ENCODE measurements around the gene SAP30BP. TPM values are rescaled to one million over a fixed set of nuclear protein-coding genes. Genes with fewer than 3 reads are reported as not detected.

The SAP30BP gene
- polyA plus RNA-seq, 2 of the 4 experiments (the other 2 are of a cell fraction): 103 to 139 TPM

DNA sequence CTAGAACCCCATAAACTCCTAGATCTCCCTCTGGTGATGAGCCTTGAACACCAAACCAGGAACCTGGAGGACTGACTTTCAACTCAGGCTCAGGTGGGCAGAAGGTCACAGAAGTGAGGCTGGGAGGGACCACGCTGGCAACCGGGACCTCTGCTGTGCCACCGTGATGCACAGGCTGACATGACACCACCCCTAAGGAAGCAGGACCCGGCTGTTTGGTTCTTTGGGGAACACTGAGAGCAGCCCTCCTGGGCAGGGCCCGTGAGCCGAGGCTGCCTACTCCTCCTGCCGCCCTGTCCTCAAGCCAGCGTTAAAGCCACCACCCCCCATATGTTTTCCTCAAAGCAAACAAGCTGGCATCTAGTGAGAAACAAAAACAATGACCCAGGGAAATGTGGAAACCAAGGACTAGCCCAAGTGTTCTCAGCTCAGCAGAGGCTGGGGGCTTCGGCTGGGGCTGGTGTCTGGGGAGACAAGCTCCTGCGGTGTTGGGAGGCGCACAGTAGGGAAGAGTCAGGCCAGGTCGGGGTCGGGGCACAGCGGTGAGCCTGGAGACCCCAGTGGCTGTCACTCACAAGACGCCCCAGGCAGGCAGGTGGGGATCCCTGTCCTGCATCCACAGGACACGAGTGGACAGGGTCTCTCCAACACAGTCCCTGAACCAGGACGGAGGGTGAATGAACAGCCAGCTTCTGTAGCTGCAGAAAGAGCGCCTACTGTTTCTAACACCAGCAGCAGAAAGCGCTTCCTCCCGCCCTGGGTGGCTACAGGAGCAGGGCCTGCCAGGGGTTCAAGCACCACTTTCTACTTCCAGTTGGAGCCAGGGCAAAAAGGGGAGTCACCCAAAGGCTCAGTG lies 32.2 kb upstream of the SAP30BP start:
- POLR2A ChIA-PET: no interaction called here
- no peak overlapping the region; a peak in 1 of 6 replicates for H3K27ac ChIP-seq
- H3K4me3 ChIP-seq: no peak overlapping the region
- H3K9me3 ChIP-seq: no peaks in the 10 kb centered on the region
- no peak overlapping the region for H3K4me2 ChIP-seq
- H3K4me1 ChIP-seq: peaks cover 19% of the 10 kb centered on the region
- TF ChIP-seq ZC3H11A (IDR thresholded peaks at IDR 0.05) (no peak), PHF8 (IDR thresholded peaks at IDR 0.05; ENCODE audit: borderline replicate concordance, low read depth) (no peak), MAZ (IDR thresholded peaks at IDR 0.05; ENCODE audit: borderline replicate concordance, low read depth, low read length) (no peak), HDAC2 (IDR thresholded peaks at IDR 0.05) (no peak), CBX2 (IDR thresholded peaks at IDR 0.05; ENCODE audit: borderline replicate concordance, low read depth) (no peak), SREBF2 (IDR thresholded peaks at IDR 0.05) (no peak), POLR2AphosphoS2 (conservative IDR thresholded peaks at IDR 0.05; ENCODE audit: low read length) (no peak), NPAS2 (CRISPR knock-in tag; IDR thresholded peaks at IDR 0.05; ENCODE audit: borderline replicate concordance) (no peak), PBX3 (IDR thresholded peaks at IDR 0.05) (no peak), TP53 (CRISPR knock-in tag; IDR thresholded peaks at IDR 0.05) (no peak), CHD4 (IDR thresholded peaks at IDR 0.05; ENCODE audit: borderline replicate concordance) (no peak), BCL3 (IDR thresholded peaks at IDR 0.05) (no peak), JUN (IDR thresholded peaks at IDR 0.05) (no peak)
- TF ChIP-seq, protein P1, sequence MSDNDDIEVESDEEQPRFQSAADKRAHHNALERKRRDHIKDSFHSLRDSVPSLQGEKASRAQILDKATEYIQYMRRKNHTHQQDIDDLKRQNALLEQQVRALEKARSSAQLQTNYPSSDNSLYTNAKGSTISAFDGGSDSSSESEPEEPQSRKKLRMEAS (IDR thresholded peaks at IDR 0.05): no peak
- TF ChIP-seq, protein P2, sequence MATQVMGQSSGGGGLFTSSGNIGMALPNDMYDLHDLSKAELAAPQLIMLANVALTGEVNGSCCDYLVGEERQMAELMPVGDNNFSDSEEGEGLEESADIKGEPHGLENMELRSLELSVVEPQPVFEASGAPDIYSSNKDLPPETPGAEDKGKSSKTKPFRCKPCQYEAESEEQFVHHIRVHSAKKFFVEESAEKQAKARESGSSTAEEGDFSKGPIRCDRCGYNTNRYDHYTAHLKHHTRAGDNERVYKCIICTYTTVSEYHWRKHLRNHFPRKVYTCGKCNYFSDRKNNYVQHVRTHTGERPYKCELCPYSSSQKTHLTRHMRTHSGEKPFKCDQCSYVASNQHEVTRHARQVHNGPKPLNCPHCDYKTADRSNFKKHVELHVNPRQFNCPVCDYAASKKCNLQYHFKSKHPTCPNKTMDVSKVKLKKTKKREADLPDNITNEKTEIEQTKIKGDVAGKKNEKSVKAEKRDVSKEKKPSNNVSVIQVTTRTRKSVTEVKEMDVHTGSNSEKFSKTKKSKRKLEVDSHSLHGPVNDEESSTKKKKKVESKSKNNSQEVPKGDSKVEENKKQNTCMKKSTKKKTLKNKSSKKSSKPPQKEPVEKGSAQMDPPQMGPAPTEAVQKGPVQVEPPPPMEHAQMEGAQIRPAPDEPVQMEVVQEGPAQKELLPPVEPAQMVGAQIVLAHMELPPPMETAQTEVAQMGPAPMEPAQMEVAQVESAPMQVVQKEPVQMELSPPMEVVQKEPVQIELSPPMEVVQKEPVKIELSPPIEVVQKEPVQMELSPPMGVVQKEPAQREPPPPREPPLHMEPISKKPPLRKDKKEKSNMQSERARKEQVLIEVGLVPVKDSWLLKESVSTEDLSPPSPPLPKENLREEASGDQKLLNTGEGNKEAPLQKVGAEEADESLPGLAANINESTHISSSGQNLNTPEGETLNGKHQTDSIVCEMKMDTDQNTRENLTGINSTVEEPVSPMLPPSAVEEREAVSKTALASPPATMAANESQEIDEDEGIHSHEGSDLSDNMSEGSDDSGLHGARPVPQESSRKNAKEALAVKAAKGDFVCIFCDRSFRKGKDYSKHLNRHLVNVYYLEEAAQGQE (IDR thresholded peaks at IDR 0.05): no peak
- TF ChIP-seq, protein P3, sequence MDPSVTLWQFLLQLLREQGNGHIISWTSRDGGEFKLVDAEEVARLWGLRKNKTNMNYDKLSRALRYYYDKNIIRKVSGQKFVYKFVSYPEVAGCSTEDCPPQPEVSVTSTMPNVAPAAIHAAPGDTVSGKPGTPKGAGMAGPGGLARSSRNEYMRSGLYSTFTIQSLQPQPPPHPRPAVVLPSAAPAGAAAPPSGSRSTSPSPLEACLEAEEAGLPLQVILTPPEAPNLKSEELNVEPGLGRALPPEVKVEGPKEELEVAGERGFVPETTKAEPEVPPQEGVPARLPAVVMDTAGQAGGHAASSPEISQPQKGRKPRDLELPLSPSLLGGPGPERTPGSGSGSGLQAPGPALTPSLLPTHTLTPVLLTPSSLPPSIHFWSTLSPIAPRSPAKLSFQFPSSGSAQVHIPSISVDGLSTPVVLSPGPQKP (IDR thresholded peaks at IDR 0.05; ENCODE audit: low read depth, low read length): no peak
- TF ChIP-seq, protein P4, sequence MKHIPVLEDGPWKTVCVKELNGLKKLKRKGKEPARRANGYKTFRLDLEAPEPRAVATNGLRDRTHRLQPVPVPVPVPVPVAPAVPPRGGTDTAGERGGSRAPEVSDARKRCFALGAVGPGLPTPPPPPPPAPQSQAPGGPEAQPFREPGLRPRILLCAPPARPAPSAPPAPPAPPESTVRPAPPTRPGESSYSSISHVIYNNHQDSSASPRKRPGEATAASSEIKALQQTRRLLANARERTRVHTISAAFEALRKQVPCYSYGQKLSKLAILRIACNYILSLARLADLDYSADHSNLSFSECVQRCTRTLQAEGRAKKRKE (CRISPR knock-in tag; IDR thresholded peaks at IDR 0.05; ENCODE audit: low read depth): no peak
- WGBS (ENCODE audit: missing lambda C conversion rate): 79% methylated on average over 19 of the region's 20 CpGs
- CTCF ChIA-PET: interaction anchor here (1.1 to 51.3 kb wide), 19 partner anchors 2 to 215 kb away, joined by 3 to 2254 read pairs (median 12); partner anchors contain the start of genes GALK1, MYO15B, RECQL5 and SAP30BP
- ATAC-seq (no peak), DNase-seq (ENCODE audit: low read depth in 1 of 2, low spot score in 1 of 2) (no peak), FAIRE-seq (no peak)

Measured in A549 (cell line).